ENCODE measurements around the gene RAP2B.

DNA sequence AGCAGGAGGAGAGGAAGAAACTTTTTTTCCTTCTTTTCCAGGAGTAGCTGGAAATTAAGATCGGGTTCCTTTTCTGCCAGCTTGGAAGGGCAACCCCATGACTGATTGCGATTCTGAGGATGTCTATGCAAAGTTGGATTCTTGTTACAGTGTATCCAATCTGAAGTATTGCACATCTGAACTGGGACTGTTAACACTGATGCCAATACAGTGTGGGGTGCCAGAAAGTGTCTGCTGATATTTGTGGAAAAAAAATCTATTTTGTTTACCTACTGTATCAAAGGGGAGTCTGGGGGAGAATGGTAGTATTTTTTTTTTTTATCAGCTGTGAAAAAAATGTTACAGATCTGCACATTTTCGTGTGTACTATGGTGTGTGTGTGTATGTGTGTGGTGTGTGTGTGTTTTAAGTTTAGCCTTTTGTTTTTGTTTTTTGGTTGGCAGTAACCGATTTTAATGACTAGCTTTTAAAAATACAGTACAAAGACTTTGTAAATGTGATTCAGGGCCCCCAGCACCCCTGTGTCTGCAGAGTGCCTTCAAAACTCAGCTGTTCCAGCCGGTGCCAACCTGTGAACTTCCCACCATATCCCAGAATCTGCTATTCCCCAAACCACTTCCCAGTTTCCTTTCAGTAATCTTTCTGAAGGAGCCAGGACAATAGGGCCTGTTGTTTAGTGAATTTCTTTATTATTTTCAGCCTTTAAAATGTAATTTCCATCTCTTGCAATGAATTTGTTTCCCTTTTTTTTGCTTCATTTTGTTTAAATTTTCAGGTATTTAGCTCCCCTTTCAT is 1.9 kb downstream of the RAP2B start:
- TF ChIP-seq, protein P1, sequence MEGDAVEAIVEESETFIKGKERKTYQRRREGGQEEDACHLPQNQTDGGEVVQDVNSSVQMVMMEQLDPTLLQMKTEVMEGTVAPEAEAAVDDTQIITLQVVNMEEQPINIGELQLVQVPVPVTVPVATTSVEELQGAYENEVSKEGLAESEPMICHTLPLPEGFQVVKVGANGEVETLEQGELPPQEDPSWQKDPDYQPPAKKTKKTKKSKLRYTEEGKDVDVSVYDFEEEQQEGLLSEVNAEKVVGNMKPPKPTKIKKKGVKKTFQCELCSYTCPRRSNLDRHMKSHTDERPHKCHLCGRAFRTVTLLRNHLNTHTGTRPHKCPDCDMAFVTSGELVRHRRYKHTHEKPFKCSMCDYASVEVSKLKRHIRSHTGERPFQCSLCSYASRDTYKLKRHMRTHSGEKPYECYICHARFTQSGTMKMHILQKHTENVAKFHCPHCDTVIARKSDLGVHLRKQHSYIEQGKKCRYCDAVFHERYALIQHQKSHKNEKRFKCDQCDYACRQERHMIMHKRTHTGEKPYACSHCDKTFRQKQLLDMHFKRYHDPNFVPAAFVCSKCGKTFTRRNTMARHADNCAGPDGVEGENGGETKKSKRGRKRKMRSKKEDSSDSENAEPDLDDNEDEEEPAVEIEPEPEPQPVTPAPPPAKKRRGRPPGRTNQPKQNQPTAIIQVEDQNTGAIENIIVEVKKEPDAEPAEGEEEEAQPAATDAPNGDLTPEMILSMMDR (conservative IDR thresholded peaks at IDR 0.05 in 1 of 2, IDR thresholded peaks at IDR 0.05 in 1 of 2; ENCODE audit: low read depth in 1 of 2, low read length in 2 of 2), result no peak
- no peak for TF ChIP-seq EZH2 (IDR thresholded peaks at IDR 0.05; ENCODE audit: low read length, missing control alignments)
